ENCODE results near the gene BORCS8.

DNA sequence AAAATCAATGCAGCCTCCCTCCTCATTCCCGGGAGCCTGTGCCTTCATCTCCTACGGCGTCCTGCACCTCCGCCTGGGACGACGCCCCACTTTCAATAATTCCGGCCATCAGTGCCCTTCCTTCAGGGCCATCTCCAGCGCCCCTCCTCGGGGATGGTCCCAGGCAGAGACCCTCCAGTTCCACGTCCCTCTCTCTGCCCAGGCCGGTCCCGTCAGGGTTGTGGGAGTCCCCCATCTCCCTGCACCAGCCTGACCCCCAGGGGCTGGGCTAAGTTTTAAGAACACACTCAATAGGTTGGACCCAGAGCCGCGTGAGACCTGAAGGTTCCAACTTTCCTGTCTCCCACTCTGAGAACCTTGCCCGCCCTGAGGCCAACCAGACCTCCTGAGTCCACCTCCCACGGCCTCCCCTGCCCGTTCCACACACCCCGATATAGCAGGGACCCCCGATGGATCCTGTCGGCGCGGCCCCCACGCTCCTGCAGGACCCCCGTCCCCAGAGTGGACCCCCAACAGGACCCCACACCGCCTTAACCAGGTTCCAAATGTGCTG, 54.3 kb downstream of the BORCS8 start:
- TF ChIP-seq, protein P1, sequence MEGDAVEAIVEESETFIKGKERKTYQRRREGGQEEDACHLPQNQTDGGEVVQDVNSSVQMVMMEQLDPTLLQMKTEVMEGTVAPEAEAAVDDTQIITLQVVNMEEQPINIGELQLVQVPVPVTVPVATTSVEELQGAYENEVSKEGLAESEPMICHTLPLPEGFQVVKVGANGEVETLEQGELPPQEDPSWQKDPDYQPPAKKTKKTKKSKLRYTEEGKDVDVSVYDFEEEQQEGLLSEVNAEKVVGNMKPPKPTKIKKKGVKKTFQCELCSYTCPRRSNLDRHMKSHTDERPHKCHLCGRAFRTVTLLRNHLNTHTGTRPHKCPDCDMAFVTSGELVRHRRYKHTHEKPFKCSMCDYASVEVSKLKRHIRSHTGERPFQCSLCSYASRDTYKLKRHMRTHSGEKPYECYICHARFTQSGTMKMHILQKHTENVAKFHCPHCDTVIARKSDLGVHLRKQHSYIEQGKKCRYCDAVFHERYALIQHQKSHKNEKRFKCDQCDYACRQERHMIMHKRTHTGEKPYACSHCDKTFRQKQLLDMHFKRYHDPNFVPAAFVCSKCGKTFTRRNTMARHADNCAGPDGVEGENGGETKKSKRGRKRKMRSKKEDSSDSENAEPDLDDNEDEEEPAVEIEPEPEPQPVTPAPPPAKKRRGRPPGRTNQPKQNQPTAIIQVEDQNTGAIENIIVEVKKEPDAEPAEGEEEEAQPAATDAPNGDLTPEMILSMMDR (IDR thresholded peaks at IDR 0.05; ENCODE audit: extremely low read depth in 1 of 2, insufficient read depth in 1 of 2, low read depth in 1 of 2, low read length in 2 of 2) = no peak
- TF ChIP-seq POLR2A (IDR thresholded peaks at IDR 0.05; ENCODE audit: low read depth, low read length) (no peak), POLR2AphosphoS5 (IDR thresholded peaks at IDR 0.05; ENCODE audit: insufficient read depth, low read depth, low read length) (no peak), EZH2 (IDR thresholded peaks at IDR 0.05; ENCODE audit: borderline replicate concordance, low read depth, low read length, severe bottlenecking) (no peak)
